ENCODE measurements around the gene RNF152.

Gene RNF152

DNA sequence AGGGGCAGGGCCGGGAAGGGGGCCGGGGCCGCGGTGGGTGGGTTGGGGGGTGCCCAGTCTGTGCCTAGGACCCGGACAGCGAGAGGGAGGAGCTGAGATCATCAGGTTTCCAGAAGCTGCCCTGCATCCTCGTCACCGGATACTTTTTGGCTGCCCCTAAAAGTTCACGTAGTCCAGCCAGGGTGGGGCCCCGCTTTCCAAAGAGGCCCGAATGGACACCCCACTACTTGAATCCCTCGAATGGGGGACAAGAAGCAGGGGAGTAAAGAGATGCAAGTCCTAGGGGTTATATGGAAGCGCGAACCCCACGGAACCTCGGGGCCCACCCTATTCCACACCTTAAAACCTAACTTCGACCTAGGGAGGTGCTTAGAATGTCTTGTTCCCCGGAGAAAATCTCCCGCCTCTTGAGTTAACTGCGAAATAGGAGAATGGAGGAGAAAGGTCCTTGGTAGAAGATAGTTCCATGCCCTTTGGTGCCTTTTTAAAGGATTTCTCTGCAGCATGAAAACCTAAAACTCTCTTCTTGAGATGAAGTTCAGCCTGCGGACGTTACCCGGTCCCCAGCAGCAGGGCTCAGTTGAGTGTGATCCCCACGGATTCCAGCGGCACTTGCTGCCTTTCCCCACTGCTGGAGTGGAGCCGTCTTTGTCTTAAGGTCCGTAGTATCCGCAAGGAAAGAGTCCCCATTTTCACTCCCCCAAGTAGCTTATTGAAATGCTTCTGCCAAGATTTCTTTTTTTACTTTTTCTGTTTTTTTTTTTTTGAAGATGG, 2.1 kb upstream of the RNF152 start:
- DNase-seq (ENCODE audit: low read depth in 2 of 2), result no peak

GRCh38 chr18:61893971-61894750, 1.4 kb upstream of the RNF152 start:
- DNase-seq (ENCODE audit: low read depth in 2 of 2), result peak; percentile 35 to 60

- DNase-seq (ENCODE audit: low read depth in 2 of 2), result peak; percentile 13 to 17
Observed at GRCh38 chr18:61893309-61893970, 633 bp upstream of the RNF152 start.

GRCh38 chr18:61891894-61892293, 913 bp downstream of the RNF152 start:
- DNase-seq (ENCODE audit: low read depth in 2 of 2), result no peak

GRCh38 chr18:61891271-61891670, 1.5 kb downstream of the RNF152 start:
- DNase-seq (ENCODE audit: low read depth in 2 of 2), result no peak

DNA sequence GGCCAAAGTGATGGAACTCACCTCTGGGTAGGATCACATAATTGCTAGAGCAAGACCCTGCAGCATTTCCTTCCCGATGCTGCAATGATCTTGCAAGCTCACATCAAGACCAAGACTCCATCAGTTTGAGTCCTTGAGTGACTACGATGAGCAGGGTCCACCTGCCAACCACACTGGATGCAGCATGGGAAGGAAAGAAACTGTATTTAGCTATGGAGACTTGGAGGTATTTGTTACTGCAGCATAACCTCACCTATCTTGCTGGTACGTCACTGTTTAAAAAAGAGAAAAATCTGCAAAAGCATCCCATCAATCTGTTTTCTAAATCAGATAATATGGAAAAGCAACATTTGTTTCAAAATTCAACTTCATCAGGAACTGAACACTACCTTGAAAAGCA, 2.5 kb downstream of the RNF152 start:
- no peak for DNase-seq (ENCODE audit: low read depth in 2 of 2)

GRCh38 chr18:61889541-61889940, 3.3 kb downstream of the RNF152 start:
- DNase-seq (ENCODE audit: low read depth in 2 of 2), result no peak

- no peak for DNase-seq (ENCODE audit: low read depth in 2 of 2)
Observed at GRCh38 chr18:61888622-61889021, 4.2 kb downstream of the RNF152 start.

DNA sequence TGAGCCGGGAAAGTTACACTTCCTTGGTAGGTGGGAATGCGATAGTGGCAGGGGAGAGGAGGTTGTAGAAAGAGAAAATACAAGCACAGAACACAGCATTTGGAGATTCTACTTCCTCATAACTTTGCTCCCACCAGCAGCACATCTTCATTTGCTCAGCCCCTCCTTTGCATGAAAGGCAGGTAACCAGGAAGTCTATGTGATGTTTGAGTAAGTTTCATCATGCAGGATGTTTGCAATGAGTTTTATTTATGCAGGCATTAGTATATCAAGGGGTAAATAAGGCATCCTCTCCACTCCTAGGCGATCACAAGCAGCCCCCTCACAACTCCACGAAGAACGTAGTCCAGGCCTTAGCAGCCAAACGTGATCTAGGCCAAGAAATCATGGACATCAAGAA, 5.0 kb downstream of the RNF152 start:
- no peak for DNase-seq (ENCODE audit: low read depth in 2 of 2)

- no peak for DNase-seq (ENCODE audit: low read depth in 2 of 2)
Observed at GRCh38 chr18:61883547-61883946, 9.3 kb downstream of the RNF152 start.

DNA sequence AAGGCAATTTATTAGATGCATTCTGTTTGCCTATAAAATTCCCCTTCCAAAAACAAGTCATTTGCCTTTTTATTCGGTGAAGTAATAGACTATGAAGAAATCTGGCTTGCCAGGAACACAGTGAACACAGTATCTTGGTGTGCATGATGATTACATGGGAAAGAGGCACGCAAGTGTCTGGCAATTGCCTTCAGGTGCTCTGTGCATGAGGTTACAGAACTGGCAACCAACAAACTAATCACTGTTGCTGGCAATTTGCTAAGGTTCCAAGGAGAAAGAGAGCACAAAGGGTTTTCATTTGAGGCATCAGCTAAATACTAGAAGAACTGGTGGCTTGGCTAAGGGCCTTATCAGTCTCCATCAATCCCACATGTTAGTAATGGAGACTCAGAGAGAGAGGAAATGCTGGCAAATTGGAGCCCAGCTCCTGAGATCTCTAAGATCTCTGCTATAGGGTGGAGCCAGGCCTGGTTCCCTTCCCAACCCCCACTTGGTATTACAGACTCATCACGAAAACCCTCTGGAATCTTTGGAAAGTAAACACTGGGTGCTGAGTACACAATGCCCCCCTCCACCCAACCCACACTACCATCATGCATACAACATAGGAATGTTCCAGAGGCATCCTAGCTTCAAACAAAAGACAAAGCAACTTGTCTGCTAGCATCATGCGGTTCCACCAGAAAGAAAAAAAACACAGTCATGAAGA, 10.4 kb downstream of the RNF152 start:
- no peak for DNase-seq (ENCODE audit: low read depth in 2 of 2)

GRCh38 chr18:61876899-61877298, 15.9 kb downstream of the RNF152 start:
- no peak for DNase-seq (ENCODE audit: low read depth in 2 of 2)

DNA sequence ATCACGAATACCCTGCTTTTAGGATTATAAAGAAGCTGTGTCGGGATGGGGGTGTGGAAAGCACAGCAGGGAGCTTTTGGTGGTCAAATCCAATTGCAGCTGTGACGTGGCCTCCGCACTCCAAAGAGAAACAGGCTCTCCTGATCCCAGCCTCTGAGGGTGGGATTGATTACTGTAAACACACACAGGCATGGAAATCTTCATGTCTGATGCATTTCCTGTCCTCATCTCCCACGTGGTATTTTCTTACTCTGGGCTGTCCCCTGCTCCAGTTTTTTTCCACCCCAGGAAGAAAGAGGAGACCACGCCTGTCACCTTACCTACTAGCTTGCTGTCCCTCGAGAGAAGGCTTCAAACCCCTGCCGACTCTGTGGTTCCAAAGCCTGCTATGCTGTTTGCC, 22.7 kb downstream of the RNF152 start:
- DNase-seq (ENCODE audit: low read depth in 2 of 2), result no peak

GRCh38 chr18:61869636-61870035, 23.2 kb downstream of the RNF152 start:
- no peak for DNase-seq (ENCODE audit: low read depth in 2 of 2)

DNA sequence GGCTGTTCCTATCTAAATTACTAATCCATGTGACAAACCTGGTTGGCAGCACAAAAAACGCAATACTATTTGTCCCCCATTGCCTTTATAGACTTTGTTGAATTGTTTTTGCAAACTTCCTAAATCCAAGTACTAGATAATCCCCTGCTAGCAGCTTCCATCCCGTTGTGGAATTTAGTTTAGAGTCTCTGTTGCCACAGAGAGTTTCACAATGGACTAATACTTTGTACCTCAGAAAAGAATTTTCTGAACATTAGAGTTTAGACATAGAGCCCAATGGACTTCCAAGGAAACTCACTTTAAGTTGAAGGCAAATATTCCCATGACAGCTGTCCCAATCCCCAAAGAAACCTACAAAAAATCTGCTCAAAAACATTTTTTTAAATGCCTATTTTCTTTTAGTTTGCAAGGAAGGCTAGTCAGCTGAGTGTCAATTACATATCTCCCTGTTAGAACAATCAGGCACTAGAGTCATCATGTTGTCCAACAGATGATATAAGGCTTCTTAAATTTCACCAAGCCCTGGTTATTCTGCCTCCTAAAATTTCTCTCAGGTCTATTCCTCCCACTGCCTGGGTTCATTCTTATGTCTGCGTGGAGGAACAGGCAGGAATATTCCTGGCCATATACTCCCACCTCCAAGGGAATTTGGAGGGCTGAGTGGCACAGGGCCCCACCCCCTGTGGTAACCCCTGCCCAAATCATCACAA, 27.2 kb downstream of the RNF152 start:
- DNase-seq (ENCODE audit: low read depth in 2 of 2), result no peak

- DNase-seq (ENCODE audit: low read depth in 2 of 2), result no peak
Observed at GRCh38 chr18:61861372-61861771, 31.4 kb downstream of the RNF152 start.

DNA sequence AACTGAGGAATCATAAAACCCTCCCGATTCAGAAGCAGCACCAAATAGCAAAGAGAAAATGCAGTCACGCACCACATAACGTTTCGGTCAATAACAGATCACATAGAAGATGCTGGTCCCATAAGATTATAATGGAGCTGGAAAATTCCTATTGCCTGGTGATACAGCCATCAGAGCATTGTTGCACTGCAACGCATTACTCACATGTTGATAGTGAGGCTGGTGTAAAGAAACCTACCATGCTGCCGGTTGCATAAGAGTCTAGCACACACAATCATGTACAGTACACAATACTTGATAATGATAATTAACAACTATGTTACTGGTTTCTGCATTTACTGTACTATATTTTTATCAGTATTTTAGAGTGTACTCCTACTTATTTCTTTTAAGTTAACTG, 32.5 kb downstream of the RNF152 start:
- DNase-seq (ENCODE audit: low read depth in 2 of 2), result no peak

DNA sequence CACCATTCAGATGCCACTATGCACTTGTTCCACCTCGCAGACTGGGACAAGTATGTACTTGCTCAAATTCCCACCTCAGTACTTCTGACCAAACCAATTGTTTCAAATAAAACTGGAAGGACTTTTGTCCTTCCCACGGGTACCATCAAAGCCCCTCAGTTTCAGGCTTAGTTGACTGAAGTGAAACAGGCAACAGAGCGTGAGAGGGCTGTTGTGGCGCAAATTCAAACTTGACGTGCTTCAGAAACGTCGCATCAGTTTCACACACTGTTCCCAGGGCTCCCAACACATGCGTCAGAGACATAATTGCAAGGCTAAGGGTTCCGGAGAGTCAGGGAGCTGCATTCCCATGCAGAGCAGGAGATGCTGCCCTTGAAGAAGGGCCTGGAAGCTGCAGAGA, 33.7 kb downstream of the RNF152 start:
- no peak for DNase-seq (ENCODE audit: low read depth in 2 of 2)

GRCh38 chr18:61856678-61857077, 36.1 kb downstream of the RNF152 start:
- DNase-seq (ENCODE audit: low read depth in 2 of 2), result no peak

- DNase-seq (ENCODE audit: low read depth in 2 of 2), result no peak
Observed at GRCh38 chr18:61855449-61856378, 37.1 kb downstream of the RNF152 start.
